AG04449 (cell line): Measurements from ENCODE around the gene XRCC3.

Experiments used
- CTCF ChIA-PET: fragments of 350-600 bp; formaldehyde crosslinking; extraction: SDS; loops from one replicate; lab custom pipeline; 2021; ENCODE audit warnings: antibody characterized with exemption; lab: Yijun Ruan, JAX
- POLR2A ChIA-PET: fragments of 400-600, 350-600 bp; formaldehyde crosslinking; extraction: SDS; loops from one replicate; lab custom pipeline; 2020; ENCODE audit warnings: antibody characterized with exemption, inconsistent platforms; lab: Yijun Ruan, JAX
- DNase-seq: peaks from one replicate; pipeline ENCODE4 v3.0.0-alpha.2; 2010; ENCODE audit warnings: low read depth, low spot score
- H3K4me3 ChIP-seq: 2 replicates; pipeline ENCODE4 v1.5.1; 2011; ENCODE audit warnings: low read depth, mild to moderate bottlenecking, control low read depth, low read length
- TF ChIP-seq, protein P1 (sequence below): IDR thresholded peaks from one replicate; pipeline ENCODE4 v1.5.1; 2011; ENCODE audit warnings: mild to moderate bottlenecking, moderate library complexity, low read length, control low read depth, inconsistent platforms; ENCODE audit not compliant: insufficient read depth; ENCODE audit errors: missing control alignments

Gene XRCC3

GRCh38 chr14:103755060-103755459 lies 39.8 kb upstream of the XRCC3 start:
- ChIA-PET CTCF (no interaction called here), POLR2A (no interaction called here)
- H3K4me3 ChIP-seq: no peak overlapping the region
- DNase-seq: no peak
- TF ChIP-seq, protein P1, sequence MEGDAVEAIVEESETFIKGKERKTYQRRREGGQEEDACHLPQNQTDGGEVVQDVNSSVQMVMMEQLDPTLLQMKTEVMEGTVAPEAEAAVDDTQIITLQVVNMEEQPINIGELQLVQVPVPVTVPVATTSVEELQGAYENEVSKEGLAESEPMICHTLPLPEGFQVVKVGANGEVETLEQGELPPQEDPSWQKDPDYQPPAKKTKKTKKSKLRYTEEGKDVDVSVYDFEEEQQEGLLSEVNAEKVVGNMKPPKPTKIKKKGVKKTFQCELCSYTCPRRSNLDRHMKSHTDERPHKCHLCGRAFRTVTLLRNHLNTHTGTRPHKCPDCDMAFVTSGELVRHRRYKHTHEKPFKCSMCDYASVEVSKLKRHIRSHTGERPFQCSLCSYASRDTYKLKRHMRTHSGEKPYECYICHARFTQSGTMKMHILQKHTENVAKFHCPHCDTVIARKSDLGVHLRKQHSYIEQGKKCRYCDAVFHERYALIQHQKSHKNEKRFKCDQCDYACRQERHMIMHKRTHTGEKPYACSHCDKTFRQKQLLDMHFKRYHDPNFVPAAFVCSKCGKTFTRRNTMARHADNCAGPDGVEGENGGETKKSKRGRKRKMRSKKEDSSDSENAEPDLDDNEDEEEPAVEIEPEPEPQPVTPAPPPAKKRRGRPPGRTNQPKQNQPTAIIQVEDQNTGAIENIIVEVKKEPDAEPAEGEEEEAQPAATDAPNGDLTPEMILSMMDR: no peak

DNA sequence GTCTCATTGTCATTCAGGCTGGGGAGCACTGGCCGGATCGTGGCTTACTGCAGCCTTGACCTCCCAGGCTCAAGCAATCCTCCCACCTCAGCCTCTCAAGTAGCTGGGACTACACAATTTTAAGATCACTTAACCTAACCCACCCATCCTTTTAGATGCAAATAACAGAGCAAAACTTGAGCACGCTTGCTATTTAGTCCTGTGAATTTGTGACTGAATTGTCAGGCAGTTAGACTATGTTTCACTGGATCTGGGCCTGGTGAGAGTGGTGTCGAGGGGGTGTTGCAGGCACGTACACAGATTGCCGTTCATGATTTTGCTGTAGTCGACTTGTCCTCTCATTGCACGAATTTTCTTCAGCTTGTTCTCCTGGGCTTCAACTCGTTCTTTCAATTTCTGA lies 38.5 kb upstream of the XRCC3 start:
- TF ChIP-seq, protein P1: no peak
- CTCF ChIA-PET: no interaction called here
- no peak overlapping the region for H3K4me3 ChIP-seq
- POLR2A ChIA-PET: no interaction called here
- no peak for DNase-seq

DNA sequence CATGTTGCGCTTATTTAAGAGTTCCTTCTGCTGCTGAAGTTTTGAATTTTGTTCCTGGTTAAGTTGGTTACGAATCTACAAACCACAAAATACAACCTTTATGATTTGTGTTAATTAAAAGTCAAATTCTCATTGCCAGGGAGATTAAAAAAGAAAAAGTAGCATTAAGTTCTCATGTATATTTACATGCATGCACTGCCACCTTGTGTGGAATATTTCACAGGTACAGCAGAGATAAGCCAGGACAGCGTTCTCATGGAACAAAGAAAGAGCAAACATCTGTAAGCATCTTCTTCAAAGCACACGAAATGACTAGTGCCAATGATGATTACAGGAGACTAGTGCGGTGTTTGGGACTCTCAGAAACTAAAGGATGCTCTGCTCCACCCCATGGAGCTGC lies 34.6 kb upstream of the XRCC3 start:
- POLR2A ChIA-PET: no interaction called here

GRCh38 chr14:103749452-103749851 lies 34.2 kb upstream of the XRCC3 start:
- TF ChIP-seq, protein P1: no peak
- no peak overlapping the region for H3K4me3 ChIP-seq
- CTCF ChIA-PET: no interaction called here
- POLR2A ChIA-PET: no interaction called here
- no peak for DNase-seq

More for the DNA sequence above, 34.6 kb upstream of the XRCC3 start:
- no peak for DNase-seq
- CTCF ChIA-PET: no interaction called here
- no peak overlapping the region for H3K4me3 ChIP-seq
- TF ChIP-seq, protein P1: no peak

GRCh38 chr14:103748534-103748857 lies 33.2 kb upstream of the XRCC3 start:
- CTCF ChIA-PET: interaction anchor here (1.5 kb wide), 1 partner anchor 61 kb away, joined by 3 read pairs; no protein-coding TSS in a partner anchor
- DNase-seq: no peak
- TF ChIP-seq, protein P1: no peak
- POLR2A ChIA-PET: no interaction called here
- H3K4me3 ChIP-seq: no peak overlapping the region

GRCh38 chr14:103746701-103747100 lies 31.4 kb upstream of the XRCC3 start:
- no peak for DNase-seq
- TF ChIP-seq, protein P1: no peak
- no peak overlapping the region for H3K4me3 ChIP-seq
- CTCF ChIA-PET: interaction anchor here (1.5 kb wide), 1 partner anchor 10 kb away, joined by 5 read pairs; no protein-coding TSS in a partner anchor
- POLR2A ChIA-PET: interaction anchor here (0.6 kb wide), 1 partner anchor 13 kb away, joined by 4 read pairs; no protein-coding TSS in a partner anchor
